Activated CD4-positive, CD25-positive, alpha-beta regulatory T cell treated with anti-CD3 and anti-CD28 coated beads, Interleukin-2, amount 50 U/mL, for 16 hours (primary cell): Measurements from ENCODE around the gene ELMO3.

Experiments used
- DNase-seq: peaks from one replicate; pipeline ENCODE4 v3.0.0-alpha.2; 2020; ENCODE audit warnings: low read depth, low spot score

ELMO3 gene

GRCh38 chr16:67164599-67165061 is 34.3 kb upstream of the ELMO3 start, which contains the start of gene HSF4:
HSF4 (plus strand) TSS chr16:67164745; CDS start chr16:67164812, 67 bp downstream.
- no peak for DNase-seq

DNA sequence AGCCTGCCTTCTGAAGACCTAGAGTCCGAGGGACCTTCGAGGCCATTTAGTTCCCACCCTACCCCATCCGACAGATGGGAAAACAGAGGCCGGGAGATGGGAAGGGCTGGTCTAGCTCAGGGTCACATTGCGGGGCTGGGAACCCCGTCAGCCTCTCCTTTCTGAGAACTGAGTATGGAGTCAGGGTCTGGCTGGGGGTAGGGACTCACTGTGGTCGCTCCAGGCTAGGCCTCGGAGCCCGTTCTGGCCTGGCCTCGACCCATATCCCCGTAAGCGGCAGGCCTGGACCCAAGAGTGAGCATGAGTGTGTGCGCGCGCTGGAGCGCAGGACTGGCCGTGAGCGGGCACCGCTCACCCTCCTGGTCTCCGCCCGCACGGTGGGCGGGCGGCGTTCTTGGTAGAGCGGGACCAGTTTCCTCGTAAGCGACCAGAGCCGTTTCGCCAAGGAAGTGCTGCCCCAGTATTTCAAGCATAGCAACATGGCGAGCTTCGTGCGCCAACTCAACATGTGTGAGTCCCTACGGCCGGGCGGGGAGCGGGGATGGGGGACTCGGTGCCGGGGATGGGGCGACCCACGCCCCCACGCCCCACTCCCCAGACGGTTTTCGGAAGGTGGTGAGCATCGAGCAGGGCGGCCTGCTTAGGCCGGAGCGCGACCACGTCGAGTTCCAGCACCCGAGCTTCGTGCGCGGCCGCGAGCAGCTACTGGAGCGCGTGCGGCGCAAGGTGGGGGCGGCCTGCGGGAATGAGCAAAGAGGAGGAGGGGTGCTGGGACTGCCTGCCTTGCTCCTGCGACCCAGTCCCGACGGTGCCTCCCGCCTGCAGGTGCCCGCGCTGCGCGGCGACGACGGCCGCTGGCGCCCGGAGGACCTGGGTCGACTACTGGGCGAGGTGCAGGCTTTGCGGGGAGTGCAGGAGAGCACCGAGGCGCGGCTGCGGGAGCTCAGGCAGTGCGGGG is 33.5 kb upstream of the ELMO3 start:
- no peak for DNase-seq

- no peak for DNase-seq
Measured at GRCh38 chr16:67166110-67166547, 32.8 kb upstream of the ELMO3 start.

DNA sequence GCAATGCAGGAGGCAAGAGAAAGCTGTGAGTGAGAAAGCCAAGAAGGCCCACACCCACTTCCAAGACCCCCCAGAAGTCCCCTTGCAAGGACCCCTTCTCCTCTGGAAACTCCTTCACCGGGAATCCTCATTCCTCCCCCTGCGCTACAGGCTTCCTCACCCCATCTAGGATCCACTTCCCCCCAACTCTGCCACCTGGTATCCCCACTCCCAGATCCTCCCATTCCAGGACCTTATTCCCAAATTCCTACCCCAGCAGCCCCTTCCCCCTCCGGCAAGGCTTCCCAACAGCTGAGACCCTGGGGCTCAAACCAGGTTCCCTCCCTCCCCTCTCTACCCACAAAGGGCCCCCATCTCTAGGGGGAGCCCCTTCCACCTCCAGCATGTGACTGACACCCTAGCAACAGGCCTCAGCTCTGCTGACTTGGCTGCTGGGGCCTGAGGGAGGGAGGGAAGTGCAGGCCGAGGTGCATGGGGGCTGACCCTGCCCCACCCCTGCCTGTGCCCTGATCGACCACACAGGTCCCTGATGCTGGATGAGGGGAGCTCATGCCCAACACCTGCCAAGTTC is 32.2 kb upstream of the ELMO3 start:
- DNase-seq: no peak

DNA sequence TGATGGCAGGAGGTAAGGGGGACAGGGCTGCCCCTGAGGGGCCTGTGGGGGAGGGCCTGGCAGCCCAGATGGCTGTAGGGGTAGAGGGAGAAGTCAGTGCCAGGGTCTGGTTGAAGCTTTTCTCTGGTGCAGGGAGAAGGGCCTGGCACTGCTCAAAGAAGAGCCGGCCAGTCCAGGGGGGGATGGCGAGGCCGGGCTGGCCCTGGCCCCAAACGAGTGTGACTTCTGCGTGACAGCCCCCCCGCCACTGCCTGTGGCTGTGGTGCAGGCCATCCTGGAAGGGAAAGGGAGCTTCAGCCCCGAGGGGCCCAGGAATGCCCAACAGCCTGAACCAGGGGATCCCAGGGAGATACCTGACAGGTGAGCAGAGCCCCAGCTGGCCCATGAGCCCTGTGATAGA is 31.3 kb upstream of the ELMO3 start:
- no peak for DNase-seq

- no peak for DNase-seq
Measured at GRCh38 chr16:67169011-67169451, 29.9 kb upstream of the ELMO3 start.

GRCh38 chr16:67169642-67170167 is 29.2 kb upstream of the ELMO3 start:
- DNase-seq: no peak

DNA sequence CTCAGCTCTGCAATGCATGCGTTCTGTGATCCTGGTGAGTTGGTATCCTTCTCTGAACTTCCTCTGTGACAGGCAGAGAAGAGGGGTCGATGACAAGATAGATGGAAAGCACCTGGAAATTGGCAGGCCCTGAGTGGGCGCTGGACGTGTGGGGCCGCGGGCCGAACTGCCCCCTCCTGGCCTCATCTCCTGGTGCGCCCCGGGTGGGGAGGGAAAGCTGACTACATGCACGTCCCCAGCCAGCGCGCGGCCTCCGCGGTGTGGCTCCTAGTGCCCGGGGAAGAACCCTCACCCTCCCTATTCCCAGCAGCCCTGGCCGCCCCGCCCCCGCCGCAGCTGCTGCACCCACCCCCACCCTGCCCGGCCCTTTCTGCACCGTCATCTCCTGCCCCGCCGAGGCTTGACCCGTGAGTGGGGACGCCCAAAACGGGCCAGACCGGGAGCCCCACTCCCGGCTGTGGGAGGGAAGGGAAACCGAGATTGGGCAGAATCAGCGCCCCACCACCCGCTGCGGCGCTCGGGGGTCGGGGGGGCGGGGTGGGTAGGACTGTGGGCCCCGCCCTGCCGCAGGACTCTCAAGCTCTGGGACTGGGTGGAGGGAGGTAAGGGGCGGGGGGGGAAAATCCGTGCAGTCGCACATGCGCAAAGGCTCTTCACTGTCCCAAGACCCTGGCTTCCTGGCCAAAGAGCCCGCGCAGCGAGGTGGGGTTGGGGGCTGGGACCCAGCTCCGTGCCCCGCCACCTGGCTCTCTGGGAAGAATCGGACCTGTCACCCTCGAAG is 28.6 kb upstream of the ELMO3 start, which contains the start of gene NOL3:
Gene NOL3, plus strand, starts transcription at position 371 of the 781 bp plus-strand sequence.
- no peak for DNase-seq

- DNase-seq: no peak
Measured at GRCh38 chr16:67170949-67171649, 27.8 kb upstream of the ELMO3 start.

DNA sequence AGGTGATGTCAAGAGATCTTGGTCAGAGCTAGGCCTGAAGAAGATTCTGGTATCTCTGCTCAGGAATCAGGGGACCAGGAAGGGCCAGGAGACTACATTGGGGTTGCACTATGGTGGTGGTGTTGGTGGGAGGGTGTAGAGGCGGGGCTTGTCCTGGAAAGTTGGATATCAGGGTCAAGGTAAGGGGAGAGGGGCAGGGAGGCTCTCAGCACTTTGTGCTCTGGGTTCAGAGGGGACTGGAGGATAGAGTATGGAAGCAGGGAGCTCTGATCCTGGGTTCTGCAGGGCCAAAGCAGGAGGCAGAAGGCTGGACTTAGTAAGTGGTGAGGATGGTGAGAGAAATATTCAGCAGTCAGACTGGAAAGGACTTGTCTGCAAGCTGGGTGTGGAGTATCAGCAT is 25.6 kb upstream of the ELMO3 start:
- DNase-seq: no peak

DNA sequence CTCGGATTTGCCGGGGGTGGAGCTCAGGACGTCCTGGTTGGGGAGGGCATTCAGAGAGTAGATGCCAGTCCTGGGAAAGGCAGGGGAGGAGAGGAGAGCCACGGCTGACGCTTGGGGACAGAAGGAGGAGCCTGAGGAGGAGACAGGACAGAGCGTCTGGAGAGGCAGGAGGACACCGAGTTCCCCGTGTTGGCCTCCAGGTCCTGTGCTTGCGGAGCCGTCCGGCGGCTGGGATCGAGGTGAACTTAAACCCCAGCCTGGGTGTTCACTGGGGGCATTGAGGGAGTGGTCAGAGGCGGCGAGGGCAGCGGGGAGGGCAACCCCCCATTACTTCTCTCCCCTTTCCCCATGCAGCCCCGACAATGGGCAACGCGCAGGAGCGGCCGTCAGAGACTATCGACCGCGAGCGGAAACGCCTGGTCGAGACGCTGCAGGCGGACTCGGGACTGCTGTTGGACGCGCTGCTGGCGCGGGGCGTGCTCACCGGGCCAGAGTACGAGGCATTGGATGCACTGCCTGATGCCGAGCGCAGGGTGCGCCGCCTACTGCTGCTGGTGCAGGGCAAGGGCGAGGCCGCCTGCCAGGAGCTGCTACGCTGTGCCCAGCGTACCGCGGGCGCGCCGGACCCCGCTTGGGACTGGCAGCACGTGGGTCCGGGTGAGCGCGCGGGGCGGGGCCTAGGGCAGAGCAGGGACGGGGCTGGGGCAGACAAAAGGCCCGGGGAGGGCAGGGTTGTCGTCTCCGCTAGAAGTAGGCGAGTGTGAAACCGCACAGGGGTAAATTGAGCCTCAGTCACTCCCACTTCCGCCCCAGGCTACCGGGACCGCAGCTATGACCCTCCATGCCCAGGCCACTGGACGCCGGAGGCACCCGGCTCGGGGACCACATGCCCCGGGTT is 24.9 kb upstream of the ELMO3 start:
- DNase-seq: no peak

DNA sequence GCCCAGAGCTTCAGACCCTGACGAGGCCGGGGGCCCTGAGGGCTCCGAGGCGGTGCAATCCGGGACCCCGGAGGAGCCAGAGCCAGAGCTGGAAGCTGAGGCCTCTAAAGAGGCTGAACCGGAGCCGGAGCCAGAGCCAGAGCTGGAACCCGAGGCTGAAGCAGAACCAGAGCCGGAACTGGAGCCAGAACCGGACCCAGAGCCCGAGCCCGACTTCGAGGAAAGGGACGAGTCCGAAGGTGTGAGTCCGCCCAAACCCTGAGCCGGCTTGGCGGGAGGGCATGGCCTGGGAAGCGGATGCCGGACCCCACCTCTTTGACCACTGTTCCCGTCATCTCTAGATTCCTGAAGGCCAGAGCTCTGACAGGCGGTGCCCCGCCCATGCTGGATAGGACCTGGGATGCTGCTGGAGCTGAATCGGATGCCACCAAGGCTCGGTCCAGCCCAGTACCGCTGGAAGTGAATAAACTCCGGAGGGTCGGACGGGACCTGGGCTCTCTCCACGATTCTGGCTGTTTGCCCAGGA is 24.2 kb upstream of the ELMO3 start:
- DNase-seq: no peak

DNA sequence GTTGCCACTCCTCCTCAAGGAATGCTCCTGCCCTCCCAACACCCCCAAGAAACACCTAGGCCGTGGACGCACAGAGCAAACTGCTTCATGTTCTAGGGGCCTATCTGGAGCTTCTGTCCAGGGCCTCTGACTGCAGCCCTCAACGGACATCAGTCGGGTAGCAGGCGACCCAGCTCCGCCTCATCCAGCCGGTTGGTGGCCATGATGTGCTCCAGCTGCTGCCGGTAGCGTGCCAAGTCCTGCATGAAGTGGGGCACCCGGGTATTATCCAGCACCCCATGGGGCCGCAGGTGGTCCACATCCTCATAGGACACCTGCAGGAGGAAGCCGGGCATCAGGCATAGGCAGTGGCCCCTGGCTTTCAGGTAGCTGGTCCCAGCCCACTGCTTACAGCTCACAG is 22.3 kb upstream of the ELMO3 start:
- DNase-seq: no peak

GRCh38 chr16:67177743-67178699 is 20.9 kb upstream of the ELMO3 start:
- DNase-seq: no peak

DNA sequence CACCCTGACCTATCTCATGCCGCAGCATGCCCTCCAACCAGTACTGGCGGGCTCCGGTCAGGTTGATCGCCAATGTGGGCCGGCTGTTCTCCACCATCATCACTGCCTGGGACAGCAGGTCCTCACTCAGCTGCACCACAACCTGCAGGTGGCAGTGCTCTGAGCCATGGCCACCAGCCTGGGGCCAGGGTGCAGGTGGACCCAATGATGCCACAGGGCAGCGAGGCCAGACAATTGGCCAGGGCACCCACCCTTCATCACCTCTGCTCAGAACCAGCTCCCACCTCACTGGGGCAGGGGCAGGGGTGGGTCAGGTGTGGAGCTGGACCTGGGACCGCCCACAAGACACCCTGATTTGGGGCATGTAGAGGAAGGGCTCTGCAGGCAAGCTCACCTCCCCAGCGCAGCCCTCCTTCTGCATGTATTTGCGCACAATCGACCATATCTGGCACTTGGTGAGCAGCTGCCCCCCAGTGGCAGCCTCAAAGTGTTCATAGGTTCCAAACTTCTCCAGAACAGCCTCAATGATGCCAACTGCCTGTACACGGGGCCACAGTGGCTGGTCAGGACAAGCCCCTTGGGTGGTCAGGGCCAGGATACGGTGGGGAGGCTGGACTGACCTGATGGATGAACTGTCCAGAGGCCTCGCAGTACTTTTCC is 19.4 kb upstream of the ELMO3 start:
- DNase-seq: no peak

GRCh38 chr16:67180166-67180565 is 18.8 kb upstream of the ELMO3 start:
- DNase-seq: no peak

- DNase-seq: no peak
Measured at GRCh38 chr16:67181346-67181745, 17.6 kb upstream of the ELMO3 start.

- no peak for DNase-seq
Measured at GRCh38 chr16:67182288-67182687, 16.6 kb upstream of the ELMO3 start.
